Stimulated activated CD8-positive, alpha-beta memory T cell treated with anti-CD3 and anti-CD28 coated beads, Interleukin-12 subunit alpha, Interleukin-12 subunit beta, amount 100 ng/mL, for 24 hours (primary cell): ENCODE data around the gene VAV1.

Experiments used
- DNase-seq: peaks from one replicate; pipeline ENCODE4 v3.0.0-alpha.2; 2020; ENCODE audit errors: extremely low read depth

VAV1 gene, protein sequence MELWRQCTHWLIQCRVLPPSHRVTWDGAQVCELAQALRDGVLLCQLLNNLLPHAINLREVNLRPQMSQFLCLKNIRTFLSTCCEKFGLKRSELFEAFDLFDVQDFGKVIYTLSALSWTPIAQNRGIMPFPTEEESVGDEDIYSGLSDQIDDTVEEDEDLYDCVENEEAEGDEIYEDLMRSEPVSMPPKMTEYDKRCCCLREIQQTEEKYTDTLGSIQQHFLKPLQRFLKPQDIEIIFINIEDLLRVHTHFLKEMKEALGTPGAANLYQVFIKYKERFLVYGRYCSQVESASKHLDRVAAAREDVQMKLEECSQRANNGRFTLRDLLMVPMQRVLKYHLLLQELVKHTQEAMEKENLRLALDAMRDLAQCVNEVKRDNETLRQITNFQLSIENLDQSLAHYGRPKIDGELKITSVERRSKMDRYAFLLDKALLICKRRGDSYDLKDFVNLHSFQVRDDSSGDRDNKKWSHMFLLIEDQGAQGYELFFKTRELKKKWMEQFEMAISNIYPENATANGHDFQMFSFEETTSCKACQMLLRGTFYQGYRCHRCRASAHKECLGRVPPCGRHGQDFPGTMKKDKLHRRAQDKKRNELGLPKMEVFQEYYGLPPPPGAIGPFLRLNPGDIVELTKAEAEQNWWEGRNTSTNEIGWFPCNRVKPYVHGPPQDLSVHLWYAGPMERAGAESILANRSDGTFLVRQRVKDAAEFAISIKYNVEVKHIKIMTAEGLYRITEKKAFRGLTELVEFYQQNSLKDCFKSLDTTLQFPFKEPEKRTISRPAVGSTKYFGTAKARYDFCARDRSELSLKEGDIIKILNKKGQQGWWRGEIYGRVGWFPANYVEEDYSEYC

DNA sequence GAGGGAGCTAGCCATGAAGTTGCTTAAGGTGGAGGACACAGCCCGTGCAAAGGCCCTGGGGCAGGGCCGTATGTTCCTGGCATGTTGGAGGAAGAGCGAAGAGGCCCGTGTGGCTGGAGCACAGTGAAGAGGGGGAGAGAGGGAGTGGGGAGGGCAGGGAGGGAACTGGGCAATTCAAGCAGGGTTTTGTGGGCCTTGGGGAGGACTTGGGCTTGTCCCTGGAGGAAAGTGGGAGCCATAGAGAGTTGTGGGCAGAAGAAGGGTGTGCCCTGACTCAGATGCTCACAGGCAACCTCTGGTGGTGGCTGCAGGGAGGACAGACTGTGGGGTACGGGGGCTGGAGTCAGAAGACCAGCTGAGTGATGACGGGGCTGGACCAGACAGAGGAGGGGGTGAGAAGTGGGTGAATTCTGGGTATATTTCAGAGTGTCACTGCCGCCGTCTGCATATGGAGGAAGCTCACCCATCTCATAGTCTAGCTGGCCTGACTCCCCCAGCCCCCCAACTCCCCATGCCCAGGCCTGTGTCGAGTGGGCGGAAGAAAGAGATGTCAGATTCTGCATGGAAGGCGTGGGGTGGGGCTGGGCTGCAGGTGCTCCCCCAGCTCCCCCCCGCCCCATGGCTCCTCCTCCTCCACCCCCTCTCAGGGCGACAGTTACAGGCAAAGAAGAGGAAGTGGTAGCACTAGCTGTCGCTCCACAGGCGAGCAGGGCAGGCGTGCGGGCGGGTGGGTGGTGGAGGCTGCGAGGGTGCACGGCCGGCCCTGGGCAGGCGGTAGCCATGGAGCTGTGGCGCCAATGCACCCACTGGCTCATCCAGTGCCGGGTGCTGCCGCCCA lies at the start of gene VAV1:
VAV1 (plus strand) TSS at position 681 of the 838 bp plus-strand sequence; CDS start at position 781, 100 bp downstream.
- peak; percentile 51 for DNase-seq

DNA sequence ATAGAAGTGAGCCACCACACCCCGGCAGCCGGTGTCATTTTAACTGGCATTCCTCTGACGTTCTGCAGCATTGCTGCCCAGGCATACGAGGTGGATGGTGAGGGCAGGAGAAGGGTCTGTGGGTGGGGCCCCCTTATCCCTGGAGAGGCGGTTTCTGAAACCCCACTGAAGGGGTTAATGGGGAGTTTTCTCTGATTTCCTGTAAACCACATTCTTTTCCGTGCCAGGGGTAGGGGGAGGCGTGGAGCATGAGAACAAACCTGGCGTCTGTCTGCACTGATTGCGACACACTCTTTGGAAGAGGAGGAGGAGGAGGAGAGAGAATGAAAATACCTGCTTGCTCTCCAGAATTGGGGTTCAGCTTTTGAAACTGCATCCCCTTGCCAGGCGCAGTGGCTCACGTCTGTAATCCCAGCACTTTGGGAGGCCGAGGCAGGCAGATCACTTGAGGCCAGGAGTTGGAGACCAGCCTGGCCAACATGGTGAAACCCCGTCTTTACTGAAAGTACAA lies 49.3 kb upstream of the VAV1 start:
- DNase-seq = no peak

DNA sequence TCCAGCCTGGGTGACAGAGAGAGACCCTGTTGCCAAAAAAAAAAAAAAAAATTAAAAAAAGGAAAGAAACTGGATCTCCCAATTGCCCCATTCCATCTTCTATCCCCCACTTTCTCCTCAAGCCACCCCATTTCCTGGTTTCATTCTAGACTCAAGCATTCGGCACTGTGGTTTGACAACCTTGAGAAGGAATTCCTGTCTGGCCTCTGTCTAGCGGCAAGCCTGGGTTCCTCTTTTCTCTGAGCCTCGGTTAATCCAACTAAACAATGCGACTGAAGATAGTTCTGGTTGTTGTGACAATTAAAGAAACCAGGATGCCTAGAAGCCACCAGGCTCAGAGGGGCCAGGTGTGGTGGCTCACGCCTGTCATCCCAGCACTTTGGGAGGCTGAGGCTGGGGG lies 48.8 kb upstream of the VAV1 start:
- DNase-seq = no peak

DNA sequence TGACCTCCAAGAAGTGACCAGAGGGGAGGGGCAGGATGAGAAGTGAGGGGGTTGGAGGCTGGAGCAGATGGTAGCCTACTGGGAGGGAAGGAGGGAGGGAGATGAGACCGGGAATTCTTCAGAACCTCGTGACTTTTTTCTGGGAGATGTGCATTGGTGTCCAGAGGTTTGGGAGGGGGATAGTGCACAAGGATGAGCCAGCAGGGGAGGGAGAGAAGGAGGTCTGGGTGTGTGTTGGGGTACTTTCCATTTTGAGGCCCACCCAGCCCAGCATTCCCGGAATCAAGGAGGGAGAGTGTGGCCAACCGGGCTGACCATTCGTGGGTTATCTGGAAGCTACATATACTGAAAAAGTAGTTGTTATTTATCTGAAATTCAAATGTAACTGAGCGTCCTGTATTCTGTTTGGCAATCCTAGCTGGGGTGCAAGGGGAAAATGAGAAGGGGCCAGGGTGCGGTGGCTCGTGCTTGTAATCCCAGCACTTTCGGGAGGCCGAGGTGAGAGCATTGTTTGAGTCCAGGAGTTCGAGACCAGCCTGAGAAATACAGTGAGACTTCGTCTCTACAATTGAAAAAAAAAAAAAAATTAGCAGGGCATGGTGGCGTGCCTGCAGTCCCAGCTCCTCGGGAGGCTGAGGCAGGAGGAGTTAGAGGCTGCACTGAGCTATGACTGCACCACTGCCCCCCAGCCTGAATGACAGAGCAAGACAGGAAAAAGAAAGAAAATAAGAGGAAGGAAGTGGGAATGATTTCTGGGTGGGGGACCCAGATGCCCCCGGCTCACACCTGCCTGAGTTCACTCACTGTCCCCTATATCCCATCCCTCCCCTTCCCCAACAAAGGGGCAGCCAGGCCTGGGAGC lies 47.6 kb upstream of the VAV1 start:
- no peak for DNase-seq

DNA sequence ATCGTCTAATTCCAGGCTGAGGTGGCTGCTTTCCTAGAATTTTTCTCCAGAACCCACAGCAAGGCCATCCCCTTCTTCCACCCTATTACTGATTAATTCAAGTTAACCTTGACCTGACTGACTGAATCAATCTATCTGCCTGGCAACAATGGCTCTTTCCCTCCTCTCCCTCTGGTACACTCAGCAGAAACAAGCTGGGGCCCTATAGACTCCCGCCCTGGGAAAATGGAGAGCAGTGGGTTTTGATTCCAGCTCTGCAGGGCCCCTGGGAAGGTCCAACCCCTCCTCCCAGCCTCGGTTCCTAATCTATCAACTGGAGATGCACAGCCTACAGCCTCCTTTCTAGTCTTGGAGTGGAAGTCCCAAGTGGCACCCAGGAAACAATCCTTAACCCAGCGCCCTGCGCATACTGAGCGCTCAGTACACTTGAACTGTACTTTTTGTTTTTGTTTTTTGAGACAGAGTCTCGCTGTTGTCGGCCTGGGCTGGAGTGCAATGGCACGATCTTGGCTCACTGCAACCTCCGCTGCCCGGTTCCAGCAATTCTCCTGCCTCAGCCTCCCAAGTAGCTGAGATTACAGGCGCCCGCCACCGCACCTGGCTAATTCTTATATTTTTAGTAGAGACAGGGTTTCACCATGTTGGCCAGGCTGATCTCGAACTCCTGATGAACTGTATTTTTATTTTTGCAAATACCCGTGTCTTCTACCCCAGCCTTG lies 46.8 kb upstream of the VAV1 start:
- DNase-seq = no peak

DNA sequence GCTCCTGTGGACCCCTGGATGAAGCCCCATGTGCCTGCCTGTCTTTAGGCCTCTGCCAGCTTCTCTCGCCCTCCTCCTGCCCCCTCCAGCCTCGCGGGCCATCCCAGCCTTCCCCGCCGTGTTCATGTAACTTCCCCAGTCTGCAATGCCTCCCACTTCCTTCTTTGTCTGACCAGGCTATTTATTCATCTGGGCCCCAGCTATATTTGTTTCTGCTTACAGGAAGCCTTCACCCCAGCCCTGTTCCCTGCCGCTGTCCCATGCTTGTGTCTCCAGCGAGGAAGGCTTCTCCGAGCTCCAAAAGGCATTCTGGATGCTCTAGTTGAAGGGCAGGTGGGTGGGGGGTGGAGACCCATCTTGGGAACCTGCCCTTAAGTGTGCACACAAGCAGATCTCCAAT lies 44.2 kb upstream of the VAV1 start:
- no peak for DNase-seq

DNA sequence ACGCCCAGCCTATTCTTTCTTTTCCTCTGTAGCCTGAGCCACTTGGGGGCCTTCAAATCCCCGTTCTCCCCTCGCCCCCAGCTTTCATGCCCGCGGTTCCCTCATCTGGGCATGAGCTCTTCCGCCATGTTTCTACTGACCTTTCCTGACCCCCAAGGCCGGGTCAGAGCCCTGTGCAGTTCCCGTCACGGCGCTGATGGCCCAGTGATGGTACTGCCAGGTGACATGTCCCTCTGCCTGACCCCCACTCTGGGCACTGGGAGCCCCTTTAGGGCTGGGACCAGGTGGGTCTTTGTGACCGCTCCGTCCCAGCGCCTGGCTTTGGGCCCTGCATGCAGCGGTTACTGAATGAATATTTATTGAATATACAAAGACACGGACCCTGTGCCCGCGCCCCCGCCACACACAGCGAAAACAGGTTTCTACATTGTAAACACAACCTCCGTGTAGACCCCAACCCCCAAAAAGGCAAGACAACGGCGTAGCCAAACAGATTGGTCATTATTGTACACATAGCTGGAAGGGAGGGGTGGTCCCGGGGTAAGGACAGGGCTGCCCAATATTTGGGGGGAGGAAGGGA lies 42.8 kb upstream of the VAV1 start:
- DNase-seq = no peak

DNA sequence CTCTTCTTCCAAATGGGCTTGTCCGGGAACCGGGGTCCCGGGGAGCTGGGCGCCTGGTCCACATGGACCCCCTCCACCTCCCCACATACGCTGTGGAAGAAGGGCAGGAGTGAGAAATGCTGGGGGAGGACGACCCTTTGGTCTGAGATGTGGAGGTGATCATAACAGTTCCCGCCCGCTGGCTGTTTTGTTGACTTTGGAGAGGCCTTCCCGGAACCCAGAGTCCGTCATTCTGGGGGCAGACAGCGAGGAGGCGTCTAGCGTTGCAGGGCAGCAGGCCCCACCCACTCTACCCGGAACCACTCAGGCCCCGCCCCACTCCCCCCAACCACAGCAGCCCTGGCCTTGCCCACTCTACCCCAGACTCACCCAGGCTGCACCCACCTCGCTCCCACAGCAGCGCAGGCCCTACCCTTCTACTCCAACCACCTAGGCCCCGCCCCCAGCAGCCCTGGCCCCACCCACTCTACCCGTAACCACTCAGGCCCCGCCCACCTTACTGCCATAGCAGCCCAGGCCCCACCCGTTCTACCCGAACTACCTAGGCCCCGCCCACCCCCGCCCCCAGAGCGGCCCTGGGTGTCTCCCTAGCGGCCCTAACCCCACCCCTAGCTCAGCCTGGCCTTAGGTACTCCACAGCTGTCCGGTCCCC lies 42.2 kb upstream of the VAV1 start:
- DNase-seq = no peak

DNA sequence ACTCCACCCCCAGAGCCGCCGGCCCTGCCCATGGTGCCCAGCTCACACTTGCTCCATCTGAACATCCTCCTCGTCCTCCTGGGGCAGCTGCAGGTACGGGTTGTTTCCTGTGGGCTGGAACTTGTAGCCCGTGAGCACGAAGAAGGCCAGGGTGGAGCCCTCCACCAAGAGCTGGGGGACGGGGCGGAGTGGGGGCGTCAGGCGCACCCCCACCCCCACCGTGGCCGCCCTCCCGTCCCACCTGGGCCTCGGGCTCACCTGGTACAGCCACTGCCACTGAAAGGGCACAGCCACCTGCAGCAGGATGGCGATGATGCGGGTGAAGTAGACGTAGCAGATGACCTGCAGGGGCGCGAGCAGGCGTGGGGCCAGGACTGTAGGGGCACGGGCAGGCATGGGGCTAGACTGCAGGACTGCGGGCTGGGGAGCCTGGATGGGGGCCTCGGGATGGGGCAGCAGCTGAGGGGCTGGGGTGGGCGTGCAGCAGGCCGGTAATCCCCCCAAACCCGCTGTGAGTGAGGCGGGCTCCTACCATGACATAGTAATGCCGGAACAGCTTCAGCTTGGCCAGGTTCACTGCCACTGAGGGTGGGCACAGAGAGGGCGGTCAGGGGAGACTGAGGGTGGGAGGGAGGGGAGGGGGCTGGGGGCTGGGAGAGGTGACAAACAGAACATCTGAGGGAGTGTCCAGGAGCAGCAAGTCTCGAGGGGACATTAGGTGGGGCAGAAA lies 41.4 kb upstream of the VAV1 start:
- no peak for DNase-seq

DNA sequence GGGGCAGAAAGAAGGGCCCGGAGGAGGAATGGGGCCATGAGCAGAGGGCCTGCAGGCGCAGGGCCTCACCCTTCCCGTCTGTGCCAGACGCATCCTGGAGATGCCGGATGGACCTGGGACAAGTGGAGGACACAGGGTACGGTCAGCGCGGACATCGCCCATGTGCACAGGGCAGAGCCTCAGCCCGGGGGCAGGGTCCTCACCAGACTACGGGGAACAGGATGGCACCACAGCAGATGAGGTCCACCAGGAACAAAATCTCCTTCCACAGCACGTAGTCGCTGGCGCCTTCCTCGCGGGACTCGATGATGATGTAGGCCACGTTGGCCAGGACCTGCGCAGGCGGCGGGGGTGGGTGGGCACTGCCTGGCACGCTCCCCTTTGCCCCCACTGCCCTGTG lies 40.7 kb upstream of the VAV1 start:
- no peak for DNase-seq

DNA sequence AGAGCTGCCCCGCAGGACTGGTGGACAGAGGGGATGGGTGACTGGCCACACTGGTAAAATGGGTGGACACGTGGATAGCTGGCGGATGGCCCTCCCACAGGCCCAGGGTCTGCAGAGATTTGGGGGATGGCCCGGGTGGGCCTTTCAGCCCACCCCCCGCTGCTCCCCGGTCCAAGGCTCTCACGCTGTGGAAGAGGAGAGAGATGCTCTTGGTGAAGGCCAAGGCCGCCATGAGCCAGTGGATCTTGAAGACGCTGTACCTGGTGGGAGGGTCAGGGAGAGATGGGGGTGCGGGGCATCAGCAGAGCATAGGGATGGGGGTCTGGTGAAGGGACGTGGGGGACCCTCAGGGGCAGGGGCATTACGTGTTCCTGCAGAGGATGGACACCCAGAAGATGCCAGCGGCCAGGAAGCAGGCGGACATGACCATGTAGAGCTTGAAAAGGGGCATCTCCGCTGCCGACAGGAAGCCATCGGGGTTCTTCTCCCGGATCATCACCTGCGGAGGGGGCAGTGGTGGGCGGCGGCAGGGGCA lies 39.6 kb upstream of the VAV1 start:
- no peak for DNase-seq

DNA sequence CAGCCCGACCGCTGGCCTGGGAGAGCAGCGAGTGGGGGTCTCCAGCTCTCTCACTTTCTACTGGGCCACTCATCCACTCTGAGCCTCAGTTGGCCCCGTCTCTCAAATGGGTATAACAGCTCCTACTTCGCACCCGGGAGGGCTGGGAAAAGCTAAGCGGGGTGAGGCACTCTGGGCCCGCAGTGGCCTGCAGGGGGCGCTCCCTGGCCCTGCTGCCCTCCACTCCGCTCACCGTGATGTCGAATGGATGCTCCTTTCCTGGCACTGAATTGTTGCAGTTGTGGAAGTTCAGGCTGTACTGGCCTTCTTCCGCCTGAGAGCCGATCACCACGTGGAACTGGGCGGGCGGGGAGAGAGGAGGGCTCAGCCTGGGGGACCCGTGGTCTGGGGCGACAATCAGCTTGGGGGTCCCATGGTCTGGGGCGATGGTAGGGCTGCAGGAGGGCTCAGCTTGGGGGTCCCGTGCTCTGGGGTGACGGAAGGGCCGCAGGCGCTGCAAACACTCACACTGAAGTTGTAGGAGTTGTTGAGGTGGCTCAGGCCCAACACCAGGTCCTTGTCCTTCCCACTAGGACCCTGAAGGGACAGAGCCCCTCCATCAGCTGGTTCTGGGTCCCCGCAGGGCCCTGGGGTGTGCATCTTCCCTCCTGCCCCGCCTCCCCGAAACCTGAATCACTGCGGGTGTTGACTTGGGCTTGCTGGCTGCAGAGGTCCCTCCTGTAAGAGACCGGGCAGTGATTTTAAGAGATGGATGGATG lies 39.0 kb upstream of the VAV1 start:
- no peak for DNase-seq

DNA sequence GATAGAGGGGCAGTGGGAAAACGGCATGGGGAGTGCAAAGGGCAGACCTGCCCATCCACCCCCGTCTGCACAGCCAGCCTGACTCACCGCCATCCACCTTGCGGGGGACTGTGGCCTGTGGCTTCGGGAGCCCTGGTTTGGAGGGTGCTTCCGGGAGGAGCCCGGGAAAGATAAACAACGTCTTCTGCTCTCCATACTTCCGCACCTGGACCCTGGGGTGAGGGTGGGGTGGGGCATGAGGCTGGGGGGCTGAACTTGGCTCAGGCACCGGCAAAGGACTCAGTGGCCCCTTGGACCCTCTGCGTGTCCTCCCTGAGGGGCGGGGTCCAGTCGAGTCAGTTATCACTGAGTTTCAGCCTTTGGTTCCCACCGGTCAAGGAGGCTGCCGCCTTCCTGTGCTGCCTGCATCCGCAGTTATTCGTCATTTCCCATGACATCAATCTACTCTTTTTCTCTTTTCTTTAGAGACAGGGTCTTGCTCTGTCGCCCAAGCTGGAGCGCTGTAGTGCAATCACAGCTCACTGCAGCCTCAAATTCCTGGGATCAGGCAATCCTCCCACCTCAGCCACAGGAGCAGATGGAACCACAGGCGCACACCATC lies 38.3 kb upstream of the VAV1 start:
- DNase-seq = no peak

DNA sequence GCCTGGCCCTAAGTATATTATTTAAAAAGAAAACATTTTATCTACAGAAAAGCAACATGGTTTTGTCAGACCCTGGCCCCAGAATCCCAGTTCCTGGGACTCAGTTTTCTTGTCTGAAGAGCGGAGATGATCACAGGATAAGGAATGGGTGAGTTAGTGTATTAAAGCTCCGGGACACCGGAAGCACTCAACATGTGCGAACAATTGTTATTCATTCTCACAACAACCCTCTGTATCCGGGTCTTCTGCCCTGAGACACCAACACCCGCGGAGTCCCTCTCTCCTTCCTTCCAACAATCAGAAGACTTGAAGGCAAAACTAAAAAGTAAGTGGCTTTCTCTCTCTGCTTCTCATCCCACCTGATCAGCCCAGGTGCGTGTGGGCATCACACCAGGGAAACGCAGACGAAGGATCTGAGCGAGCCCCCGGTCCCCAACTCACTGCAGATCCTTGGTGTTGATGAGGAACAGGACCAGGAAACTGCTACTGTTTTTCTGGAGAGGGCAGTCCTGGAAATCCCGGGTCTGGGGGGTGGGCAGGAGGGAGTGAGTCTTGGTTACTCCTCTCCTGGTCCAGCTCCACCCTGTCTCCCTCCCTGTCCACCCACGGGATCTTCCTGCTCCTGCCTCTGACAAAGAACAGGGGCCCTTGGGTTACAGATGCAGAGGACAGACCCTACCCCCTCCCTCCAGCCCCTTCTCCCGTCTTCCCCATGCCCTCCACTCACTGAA lies 37.2 kb upstream of the VAV1 start:
- no peak for DNase-seq

DNA sequence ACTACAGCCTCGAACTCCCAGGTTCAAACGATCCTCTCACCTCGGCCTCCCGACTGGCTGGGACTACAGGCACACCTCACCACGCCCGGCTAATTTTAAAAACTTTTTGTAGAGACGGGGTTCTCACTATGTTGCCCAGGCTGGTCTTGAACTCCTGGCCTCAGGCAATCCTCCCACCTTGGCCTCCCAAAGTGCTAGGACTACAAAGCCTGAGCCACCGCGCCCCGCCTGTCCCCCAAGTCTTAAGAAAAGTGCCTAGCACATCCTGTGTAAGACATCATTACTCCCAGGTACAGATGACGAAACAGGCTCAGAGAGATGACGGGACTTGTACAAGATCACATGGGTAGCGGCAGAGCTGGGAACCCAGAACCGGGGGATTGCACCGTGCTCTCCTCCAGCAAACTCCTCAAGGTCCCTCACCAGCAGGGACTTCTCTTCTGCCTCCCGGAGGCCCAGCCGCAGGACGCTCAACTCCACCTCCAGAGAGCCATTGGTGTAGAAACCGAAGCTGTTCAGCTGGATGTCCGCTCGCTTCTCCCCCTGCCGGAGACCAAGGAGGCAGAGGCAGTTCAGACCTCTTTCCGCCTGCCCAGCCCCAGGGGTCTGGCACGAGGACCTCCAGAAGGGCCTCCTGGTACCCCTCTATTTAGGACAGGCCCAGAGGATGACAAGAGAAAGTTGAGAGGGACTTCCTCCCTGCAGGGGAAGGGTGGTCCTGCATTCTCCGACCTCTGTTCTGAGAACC lies 36.2 kb upstream of the VAV1 start:
- DNase-seq = no peak

DNA sequence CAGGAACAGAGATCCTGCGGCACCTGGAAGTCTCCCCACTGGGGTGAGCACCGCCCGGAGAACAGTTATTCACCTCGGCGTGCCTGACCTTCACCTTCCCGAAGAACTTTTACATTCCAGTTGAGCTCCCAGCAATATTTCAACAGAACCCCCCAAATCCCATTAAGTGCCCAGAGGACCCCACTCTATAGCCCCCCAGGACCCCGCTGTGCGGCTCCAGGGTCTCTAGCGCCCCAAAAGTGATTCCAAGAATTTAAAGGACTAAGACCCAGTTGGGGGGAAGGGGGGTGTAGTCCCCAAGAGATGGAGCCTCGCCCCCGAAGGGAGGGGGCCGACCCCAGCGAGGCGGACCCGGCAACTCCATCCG lies 35.6 kb upstream of the VAV1 start:
- DNase-seq = no peak
